OCI-LY7 (cell line): Measurements from ENCODE around the gene PAPOLB. TPM values are rescaled to one million over a fixed set of nuclear protein-coding genes. Genes with fewer than 3 reads are reported as not detected.

Experiments
- BruUV-seq: library from RNA; stranded (reverse); fragments of 400-500 nt; replicated peaks from 2 replicates; lab custom pipeline; 2021; lab: Mats Ljungman, UMichigan
- CTCF ChIA-PET: fragments of 300-600 bp; sonication (Branson Sonifier 250); formaldehyde crosslinking; loops from one replicate; lab custom pipeline; 2022; ENCODE audit warnings: antibody characterized with exemption; ENCODE audit not compliant: unreplicated experiment; lab: Charles Lee
- POLR2A ChIA-PET: fragments of 300-600 bp; sonication (Branson Sonifier 250); formaldehyde crosslinking; loops from one replicate; lab custom pipeline; 2022; ENCODE audit warnings: antibody characterized with exemption; lab: Charles Lee
- DNase-seq: peaks from one replicate; pipeline ENCODE4 v3.0.0-alpha.2; 2015; ENCODE audit warnings: low spot score
- H2AFZ ChIP-seq: fragments of 200-600 bp; sonication (generic), shearing (Covaris generic); 2 replicates; pipeline ENCODE4 v1.6.1; 2014; ENCODE audit warnings: mild to moderate bottlenecking, antibody characterized with exemption, low read length, moderate library complexity
- H3K27ac ChIP-seq: fragments of 200-600 bp; sonication (generic); 2 replicates; pipeline ENCODE4 v1.5.1; 2014; ENCODE audit warnings: mixed run types, low read depth, mild to moderate bottlenecking, moderate library complexity, low read length, inconsistent platforms; ENCODE audit not compliant: poor library complexity, severe bottlenecking
- H3K36me3 ChIP-seq: fragments of 200-600 bp; sonication (generic); 2 replicates; pipeline ENCODE4 v1.6.1; 2014; ENCODE audit warnings: mild to moderate bottlenecking, antibody characterized with exemption, low read length, moderate library complexity, mixed read lengths; ENCODE audit not compliant: insufficient read depth
- H3K4me1 ChIP-seq: fragments of 200-600 bp; sonication (generic); 2 replicates; pipeline ENCODE4 v1.5.1; 2014; ENCODE audit warnings: mild to moderate bottlenecking, low read length; ENCODE audit not compliant: insufficient read depth, poor library complexity, severe bottlenecking
- H3K4me2 ChIP-seq: fragments of 200-600 bp; sonication (generic); 2 replicates; pipeline ENCODE4 v1.6.1; 2014; ENCODE audit warnings: mild to moderate bottlenecking, low read length
- H3K4me3 ChIP-seq: fragments of 200-600 bp; sonication (generic); 2 replicates; pipeline ENCODE4 v1.5.1; 2014; ENCODE audit warnings: mild to moderate bottlenecking, low read depth, low read length; ENCODE audit not compliant: poor library complexity, severe bottlenecking
- H3K79me2 ChIP-seq: fragments of 200-600 bp; sonication (generic); 2 replicates; pipeline ENCODE4 v1.6.1; 2016; ENCODE audit warnings: low read depth, mild to moderate bottlenecking, low read length, moderate library complexity, mixed read lengths; ENCODE audit not compliant: insufficient read depth
- H3K9me2 ChIP-seq: fragments of 200-600 bp; sonication (generic); 2 replicates; pipeline ENCODE4 v1.6.1; 2016; ENCODE audit warnings: mild to moderate bottlenecking, low read length, mixed read lengths; ENCODE audit not compliant: insufficient read depth
- H3K9me3 ChIP-seq: fragments of 200-600 bp; sonication (generic); 2 replicates; pipeline ENCODE4 v1.6.1; 2014; ENCODE audit warnings: mild to moderate bottlenecking, mixed run types, low read length, mixed read lengths
- H4K20me1 ChIP-seq: fragments of 200-600 bp; sonication (generic); 2 replicates; pipeline ENCODE4 v1.6.1; 2014; ENCODE audit warnings: mild to moderate bottlenecking, antibody characterized with exemption, low read length, moderate library complexity, mixed read lengths; ENCODE audit not compliant: insufficient read depth
- CTCF ChIP-seq: fragments of 200-600 bp; sonication (generic); conservative IDR thresholded peaks from 2 replicates; pipeline ENCODE4 v1.5.1; 2014; ENCODE audit warnings: mild to moderate bottlenecking, antibody characterized with exemption, low read length, moderate library complexity, mixed read lengths
- EZH2phosphoT487 ChIP-seq: fragments of 200-600 bp; sonication (generic); IDR thresholded peaks from 2 replicates; pipeline ENCODE4 v1.6.1; 2018; ENCODE audit warnings: low read depth, borderline replicate concordance, mild to moderate bottlenecking, mixed run types, antibody characterized with exemption, low read length, moderate library complexity, mixed read lengths
- intact Hi-C: fragments of 100-400 bp; cut with micrococcal nuclease; formaldehyde crosslinking; loops from one replicate; pipeline ENCODE4 v1.10.0; 2022; ENCODE audit not compliant: unreplicated experiment
- total RNA-seq, 2 experiments: library from RNA; depleted of rRNA in 1 of 2; stranded (reverse); fragments of >200 nt in 1 of 2; shearing (Covaris generic) in 1 of 2; gene quantifications; 2 replicates each; pipeline ENCODE4 v1.2.3, GENCODE V29; 2014 to 2022

PAPOLB gene
- total RNA-seq, 2 experiments from 2014 or later: not detected

DNA sequence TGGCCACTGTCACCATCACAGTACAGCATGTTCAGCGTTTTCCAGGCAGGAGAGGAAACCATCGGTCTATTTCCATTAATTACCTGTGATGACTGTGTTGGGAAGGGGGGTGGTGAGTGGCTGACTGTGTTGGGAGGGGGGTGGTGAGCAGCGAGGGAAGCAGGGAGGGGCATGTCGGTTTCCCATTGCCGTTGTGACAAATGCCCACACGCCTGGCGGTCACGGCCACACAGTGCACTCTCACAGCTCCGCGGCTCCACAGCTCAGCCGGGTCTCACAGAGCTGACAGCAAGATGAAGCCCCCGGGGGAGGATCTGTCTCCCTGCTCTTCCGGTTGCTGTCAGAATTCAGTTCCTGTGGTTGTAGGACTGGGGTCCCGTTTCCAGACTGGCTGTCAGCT, 47.4 kb downstream of the PAPOLB start:
- no TSS peak for BruUV-seq
- Histone ChIP-seq H2AFZ (no peak overlapping the region), H4K20me1 (no peaks in the 10 kb centered on the region), H3K4me1 (no peaks in the 10 kb centered on the region), H3K4me2 (no peak overlapping the region), H3K27ac (no peak overlapping the region), H3K4me3 (no peak overlapping the region), H3K79me2 (no peaks in the 10 kb centered on the region), H3K9me3 (no peaks in the 10 kb centered on the region), H3K9me2 (no peaks in the 10 kb centered on the region), H3K36me3 (no peaks in the 10 kb centered on the region)
- DNase-seq: no peak
- CTCF ChIA-PET: no interaction called here
- TF ChIP-seq CTCF (no peak), EZH2phosphoT487 (no peak)
- intact Hi-C loops: no loop called here
- POLR2A ChIA-PET: no interaction called here

DNA sequence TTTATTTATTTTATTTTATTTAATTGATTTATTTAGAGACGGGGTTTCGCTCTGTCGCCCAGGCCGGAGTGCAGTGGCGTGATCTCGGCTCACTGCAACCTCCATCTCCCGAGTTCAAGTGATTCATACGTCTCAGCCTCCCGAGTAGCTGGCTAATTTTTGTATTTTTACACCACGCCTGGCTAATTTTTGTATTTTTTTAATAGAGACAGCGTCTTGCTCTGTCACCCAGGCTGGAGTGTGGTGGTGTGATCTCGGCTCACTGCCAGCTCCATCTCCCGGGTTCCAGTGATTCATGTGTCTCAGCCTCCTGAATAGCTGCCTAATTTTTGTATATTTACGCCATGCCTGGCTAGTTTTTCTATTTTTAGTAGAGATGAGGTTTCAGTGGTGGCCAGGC, 52.2 kb downstream of the PAPOLB start:
- BruUV-seq: no TSS peak
- intact Hi-C loops: no loop called here
- no peak for DNase-seq
- no peak overlapping the region for H3K27ac ChIP-seq
- no peaks in the 10 kb centered on the region for H3K4me1 ChIP-seq
- H3K4me2 ChIP-seq: no peak overlapping the region
- no peaks in the 10 kb centered on the region for H3K9me3 ChIP-seq
- no peak overlapping the region for H3K4me3 ChIP-seq
- no peak overlapping the region for H2AFZ ChIP-seq
- no peaks in the 10 kb centered on the region for H4K20me1 ChIP-seq
- CTCF ChIA-PET: no interaction called here
- no peaks in the 10 kb centered on the region for H3K36me3 ChIP-seq
- no peaks in the 10 kb centered on the region for H3K79me2 ChIP-seq
- no peak for TF ChIP-seq CTCF
- no peak for TF ChIP-seq EZH2phosphoT487
- POLR2A ChIA-PET: no interaction called here
- no peaks in the 10 kb centered on the region for H3K9me2 ChIP-seq

- Histone ChIP-seq H3K9me3 (no peaks in the 10 kb centered on the region), H3K36me3 (no peaks in the 10 kb centered on the region), H3K4me3 (no peak overlapping the region), H4K20me1 (no peaks in the 10 kb centered on the region), H2AFZ (no peak overlapping the region), H3K4me2 (no peak overlapping the region), H3K27ac (no peak overlapping the region), H3K9me2 (no peaks in the 10 kb centered on the region), H3K79me2 (no peaks in the 10 kb centered on the region), H3K4me1 (no peaks in the 10 kb centered on the region)
- ChIA-PET POLR2A (no interaction called here), CTCF (no interaction called here)
- BruUV-seq: no TSS peak
- intact Hi-C loops: no loop called here
- TF ChIP-seq EZH2phosphoT487 (no peak), CTCF (no peak)
- no peak for DNase-seq
Measured at GRCh38 chr7:4809091-4809591, 52.7 kb downstream of the PAPOLB start.
